Gastrocnemius medialis (tissue), 4 donors: ENCODE measurements around the gene GLRX2.

Experiments
- POLR2A ChIP-seq, 2 donors: fragments of 450-650 bp; IDR thresholded peaks; one replicate each; pipeline ENCODE4 v1.6.1; 2017; ENCODE audit warnings: antibody characterized with exemption in 2 of 2, mild to moderate bottlenecking in 2 of 2, moderate library complexity in 2 of 2
- TF ChIP-seq, protein P1 (sequence below), 5 experiments: fragments of 450-650 bp in 3 of 5; fragments of 200-600 bp in 2 of 5; sonication (generic) in 2 of 5; IDR thresholded peaks in 4 of 5; conservative IDR thresholded peaks in 1 of 5; 1 replicate in 4 of 5; 2 replicates in 1 of 5; pipeline ENCODE4 v1.5.1; 2016 to 2019; ENCODE audit warnings: antibody characterized with exemption in 5 of 5, mild to moderate bottlenecking in 3 of 5, moderate library complexity in 3 of 5

DNA sequence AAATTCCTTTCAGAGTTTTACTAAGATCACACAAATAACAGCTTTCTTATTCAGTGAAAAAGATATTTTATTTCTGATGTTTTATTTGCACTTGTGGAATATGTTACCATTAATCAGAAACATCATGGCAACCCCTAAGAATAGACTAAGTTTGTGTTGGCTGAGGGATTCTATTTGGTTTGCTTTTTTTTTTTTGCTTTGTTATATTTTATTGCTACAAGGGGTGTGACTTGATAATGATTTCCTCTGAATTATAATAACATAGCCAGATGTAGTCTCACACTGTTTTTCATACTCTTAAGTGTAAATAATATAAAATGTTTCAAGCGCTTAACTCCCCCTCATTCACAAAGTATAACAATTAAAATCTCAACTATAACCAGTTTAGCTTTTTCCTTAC is 20.0 kb downstream of the GLRX2 start:
- TF ChIP-seq, protein P1, sequence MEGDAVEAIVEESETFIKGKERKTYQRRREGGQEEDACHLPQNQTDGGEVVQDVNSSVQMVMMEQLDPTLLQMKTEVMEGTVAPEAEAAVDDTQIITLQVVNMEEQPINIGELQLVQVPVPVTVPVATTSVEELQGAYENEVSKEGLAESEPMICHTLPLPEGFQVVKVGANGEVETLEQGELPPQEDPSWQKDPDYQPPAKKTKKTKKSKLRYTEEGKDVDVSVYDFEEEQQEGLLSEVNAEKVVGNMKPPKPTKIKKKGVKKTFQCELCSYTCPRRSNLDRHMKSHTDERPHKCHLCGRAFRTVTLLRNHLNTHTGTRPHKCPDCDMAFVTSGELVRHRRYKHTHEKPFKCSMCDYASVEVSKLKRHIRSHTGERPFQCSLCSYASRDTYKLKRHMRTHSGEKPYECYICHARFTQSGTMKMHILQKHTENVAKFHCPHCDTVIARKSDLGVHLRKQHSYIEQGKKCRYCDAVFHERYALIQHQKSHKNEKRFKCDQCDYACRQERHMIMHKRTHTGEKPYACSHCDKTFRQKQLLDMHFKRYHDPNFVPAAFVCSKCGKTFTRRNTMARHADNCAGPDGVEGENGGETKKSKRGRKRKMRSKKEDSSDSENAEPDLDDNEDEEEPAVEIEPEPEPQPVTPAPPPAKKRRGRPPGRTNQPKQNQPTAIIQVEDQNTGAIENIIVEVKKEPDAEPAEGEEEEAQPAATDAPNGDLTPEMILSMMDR (IDR thresholded peaks at IDR 0.05 in 4 of 5, conservative IDR thresholded peaks at IDR 0.05 in 1 of 5): no peak
- TF ChIP-seq POLR2A (IDR thresholded peaks at IDR 0.05): no peak
